ENCODE measurements around the gene USP36.

Gene USP36

DNA sequence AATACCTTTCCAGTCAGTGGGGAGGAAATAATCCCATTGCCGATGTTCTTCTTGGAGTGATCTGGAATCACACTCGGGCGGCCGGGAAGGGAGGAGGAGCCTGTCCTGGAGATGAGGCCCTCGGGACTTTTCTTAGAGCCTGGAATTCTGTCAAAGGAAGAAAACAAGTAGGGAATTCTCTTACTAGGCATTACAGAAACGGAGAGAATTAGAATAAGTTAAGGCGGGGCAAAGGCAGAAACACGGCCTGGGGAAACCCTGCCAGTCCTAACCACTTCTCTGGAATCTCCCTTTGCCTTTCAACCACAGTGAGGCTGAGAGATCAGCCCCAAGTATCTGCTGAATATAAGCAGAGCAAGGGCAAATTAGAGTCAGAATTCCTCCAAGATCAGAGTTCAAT lies 27.8 kb downstream of the USP36 start:
- TF ChIP-seq, protein P1, sequence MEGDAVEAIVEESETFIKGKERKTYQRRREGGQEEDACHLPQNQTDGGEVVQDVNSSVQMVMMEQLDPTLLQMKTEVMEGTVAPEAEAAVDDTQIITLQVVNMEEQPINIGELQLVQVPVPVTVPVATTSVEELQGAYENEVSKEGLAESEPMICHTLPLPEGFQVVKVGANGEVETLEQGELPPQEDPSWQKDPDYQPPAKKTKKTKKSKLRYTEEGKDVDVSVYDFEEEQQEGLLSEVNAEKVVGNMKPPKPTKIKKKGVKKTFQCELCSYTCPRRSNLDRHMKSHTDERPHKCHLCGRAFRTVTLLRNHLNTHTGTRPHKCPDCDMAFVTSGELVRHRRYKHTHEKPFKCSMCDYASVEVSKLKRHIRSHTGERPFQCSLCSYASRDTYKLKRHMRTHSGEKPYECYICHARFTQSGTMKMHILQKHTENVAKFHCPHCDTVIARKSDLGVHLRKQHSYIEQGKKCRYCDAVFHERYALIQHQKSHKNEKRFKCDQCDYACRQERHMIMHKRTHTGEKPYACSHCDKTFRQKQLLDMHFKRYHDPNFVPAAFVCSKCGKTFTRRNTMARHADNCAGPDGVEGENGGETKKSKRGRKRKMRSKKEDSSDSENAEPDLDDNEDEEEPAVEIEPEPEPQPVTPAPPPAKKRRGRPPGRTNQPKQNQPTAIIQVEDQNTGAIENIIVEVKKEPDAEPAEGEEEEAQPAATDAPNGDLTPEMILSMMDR (IDR thresholded peaks at IDR 0.05; ENCODE audit: low read depth, low read length) = no peak

DNA sequence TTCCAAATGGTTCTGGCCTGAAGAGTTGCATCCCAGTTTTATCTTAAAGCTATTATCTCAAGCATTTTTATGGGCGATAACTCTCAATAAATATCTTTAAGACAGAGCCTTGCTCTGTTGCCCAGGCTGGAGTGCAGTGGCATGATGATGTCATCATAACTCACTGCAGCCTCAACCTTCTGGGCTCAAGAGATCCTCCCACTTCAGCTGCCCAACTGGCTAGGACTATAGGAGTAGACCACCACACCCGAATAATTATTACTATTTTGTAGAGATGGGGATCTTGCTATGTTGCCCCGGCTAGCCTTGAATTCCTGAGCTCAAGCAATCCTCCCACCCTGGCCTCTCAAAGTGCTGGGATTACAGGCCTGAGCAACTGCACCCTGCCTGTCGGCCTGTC lies 32.5 kb downstream of the USP36 start:
- DNase-seq (ENCODE audit: extremely low read depth, low read depth) = no peak
- TF ChIP-seq, protein P1 (IDR thresholded peaks at IDR 0.05; ENCODE audit: low read depth, low read length) = no peak

More for the DNA sequence above, 27.8 kb downstream of the USP36 start:
- DNase-seq (ENCODE audit: extremely low read depth, low read depth) = no peak

DNA sequence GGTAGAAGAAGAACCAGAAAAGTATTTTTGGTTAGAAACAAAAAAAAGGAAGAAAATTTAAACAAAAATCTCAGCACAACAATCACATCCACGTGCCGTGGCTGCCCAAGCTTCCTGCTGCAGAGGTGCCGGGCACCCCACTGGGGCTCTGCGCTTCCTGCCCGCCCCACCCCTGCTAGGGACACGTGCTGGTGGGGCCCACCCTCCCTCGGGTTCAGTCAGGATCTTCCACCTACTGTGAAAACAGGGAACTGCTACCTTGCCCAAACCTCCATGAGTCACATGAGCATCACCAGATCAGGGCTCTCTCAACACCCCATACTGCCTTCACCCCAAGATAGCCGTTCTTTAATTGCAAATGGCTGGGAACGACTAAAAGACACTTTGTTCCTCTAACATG lies 34.2 kb downstream of the USP36 start:
- no peak for DNase-seq (ENCODE audit: extremely low read depth, low read depth)
- TF ChIP-seq, protein P1 (IDR thresholded peaks at IDR 0.05; ENCODE audit: low read depth, low read length) = no peak

DNA sequence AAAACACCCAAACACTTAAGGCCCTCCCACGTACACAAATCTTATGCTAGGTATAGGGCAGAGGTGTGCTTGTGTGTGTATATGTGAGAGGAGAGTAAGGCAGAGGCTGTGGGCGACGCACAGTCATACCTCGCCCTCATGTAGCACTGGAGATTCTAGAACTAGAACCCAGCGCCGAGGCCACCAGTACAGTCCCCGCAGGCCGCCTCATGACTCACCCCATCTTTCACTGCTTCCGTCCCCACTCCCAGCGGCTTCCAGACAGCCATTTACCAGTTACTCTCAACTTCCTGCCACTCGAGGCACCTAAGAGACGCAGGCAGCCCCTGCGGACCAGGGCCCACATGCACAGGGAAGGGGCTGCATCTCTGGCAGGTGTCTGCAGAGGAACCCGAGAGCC lies 35.3 kb downstream of the USP36 start:
- TF ChIP-seq, protein P1 (IDR thresholded peaks at IDR 0.05; ENCODE audit: low read depth, low read length) = no peak
- no peak for DNase-seq (ENCODE audit: extremely low read depth, low read depth)

DNA sequence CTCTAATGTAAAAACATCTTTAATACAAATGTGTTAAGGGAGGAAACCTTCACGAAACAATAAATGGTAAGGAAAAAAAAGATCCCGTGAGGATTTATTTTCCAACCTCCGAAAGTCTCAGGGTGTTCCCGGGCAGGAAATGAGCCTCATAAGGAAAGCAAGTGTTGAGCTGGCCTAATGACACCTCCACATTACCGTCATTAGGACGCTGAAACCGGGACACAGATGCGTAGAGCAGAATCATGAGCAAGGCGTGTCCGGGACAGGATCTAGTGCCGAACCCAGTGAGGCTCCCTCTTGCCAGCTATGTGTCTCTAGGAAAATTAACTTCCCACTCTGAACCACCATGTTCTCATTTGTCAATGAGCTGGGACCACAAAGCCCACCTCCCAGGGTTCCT lies 35.8 kb downstream of the USP36 start:
- no peak for DNase-seq (ENCODE audit: extremely low read depth, low read depth)
- TF ChIP-seq, protein P1 (IDR thresholded peaks at IDR 0.05; ENCODE audit: low read depth, low read length) = no peak

DNA sequence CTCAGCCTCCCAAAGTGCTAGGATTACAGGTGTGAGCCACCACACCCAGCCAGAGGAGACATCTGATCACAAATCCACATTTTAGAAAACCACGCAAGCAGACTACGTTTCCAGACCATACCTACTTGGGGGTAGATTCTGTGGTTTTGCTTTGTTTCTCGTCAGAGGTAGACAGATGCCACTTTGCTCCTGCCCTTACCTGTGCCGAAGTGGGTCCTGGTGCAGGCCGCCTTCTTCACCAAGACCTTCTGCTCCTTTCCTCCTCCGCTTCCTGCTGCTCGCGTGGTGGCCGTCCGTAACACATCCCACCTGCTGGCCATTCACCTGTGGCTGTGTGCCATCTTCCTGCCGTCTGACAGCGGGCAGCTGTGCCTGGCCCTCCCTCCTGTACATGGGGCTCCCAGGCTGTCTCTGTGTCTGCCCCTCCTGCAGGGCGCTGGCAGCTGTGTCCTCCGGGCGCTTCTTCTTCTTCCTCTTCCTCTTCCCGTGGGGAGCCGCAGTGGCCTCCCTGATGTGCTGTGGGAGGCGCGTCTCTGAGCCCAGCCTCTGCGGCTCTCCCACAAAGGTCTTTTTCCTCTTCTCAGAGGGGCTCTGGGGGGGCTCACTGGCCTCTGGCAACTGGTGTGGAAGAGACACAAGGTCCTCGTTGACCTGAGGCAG lies 37.3 kb downstream of the USP36 start:
- TF ChIP-seq, protein P1 (IDR thresholded peaks at IDR 0.05; ENCODE audit: low read depth, low read length) = no peak
- no peak for DNase-seq (ENCODE audit: extremely low read depth, low read depth)

DNA sequence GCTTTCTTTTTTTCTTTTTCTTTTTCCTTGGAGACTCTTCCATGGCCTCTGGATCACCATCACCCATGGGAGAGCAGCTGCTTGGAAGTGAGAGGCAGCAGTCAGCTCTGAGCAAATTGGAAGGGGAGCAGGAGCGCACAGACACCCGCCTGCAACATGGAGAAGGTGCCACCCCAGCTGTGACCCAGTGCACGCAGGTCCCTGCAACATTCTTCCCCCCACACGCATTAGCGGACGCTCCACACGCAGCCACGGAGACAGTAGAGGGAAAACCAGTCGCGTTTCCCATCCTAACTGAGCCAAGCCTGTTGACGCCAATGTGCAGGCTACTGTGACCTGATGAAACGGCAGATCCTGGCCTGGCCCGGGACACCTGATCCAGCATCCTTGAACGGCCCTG lies 38.2 kb downstream of the USP36 start:
- DNase-seq (ENCODE audit: extremely low read depth, low read depth) = no peak
- TF ChIP-seq, protein P1 (IDR thresholded peaks at IDR 0.05; ENCODE audit: low read depth, low read length) = no peak

All from AG09319 (cell line).